Measurements from ENCODE around the gene ITGA7. TPM values are rescaled to one million over a fixed set of nuclear protein-coding genes. Genes with fewer than 3 reads are reported as not detected.

ITGA7 gene
- total RNA-seq, 1 experiment from 2014 or later: 2.5 TPM

DNA sequence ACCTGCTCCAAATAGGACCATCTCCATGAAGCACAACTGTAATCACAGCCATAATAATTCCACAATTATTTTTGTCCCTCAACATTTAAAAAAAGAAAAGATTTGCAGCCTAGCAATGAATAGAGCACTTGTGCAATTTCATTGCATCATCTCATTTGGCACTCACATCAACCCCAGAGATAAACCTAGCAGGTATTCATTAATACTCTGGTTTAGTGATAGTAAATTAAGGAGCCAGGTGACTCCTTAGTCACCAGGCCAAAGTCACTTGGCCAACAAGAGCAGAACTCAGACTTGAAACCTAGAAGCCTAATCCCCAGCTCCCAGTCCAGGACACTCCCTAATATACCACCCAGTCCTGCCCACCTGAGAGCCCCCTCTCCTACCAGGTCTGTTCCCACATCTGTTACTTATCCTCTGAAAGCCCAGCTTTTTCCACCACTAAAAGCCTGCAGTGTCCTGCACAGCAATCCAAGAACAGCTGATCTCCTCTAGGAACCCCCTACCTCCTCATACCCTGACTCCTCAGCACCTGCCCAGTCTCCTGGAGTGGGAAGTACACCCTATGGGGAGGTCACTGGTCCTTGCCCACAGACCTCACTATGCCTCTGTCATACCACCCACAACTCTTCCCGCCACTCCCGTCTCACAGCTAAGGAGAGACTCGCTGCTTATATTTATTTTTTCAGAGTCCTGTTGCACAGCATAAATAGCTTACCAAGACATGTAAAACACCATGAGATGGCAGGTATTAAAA is 48.9 kb downstream of the ITGA7 start:
- intact Hi-C loops (cut with micrococcal nuclease; ENCODE audit: unreplicated experiment): no loop called here
- peaks cover 4% of the 10 kb centered on the region; the same call in 1 of the 2 replicates for H3K27me3 ChIP-seq (ENCODE audit: control insufficient read depth, insufficient read depth, low read length)
- H3K4me3 ChIP-seq (ENCODE audit: low read depth in 2 of 2, low read length in 2 of 2): no peak overlapping the region
- in situ Hi-C loops (cut with HindIII; ENCODE audit: low pct_unique_long_range_greater_than_20kb, low sequenced_read_pairs): no loop called here
- no peaks in the 10 kb centered on the region for H3K4me1 ChIP-seq (ENCODE audit: control insufficient read depth, insufficient read depth, low read length)
- CTCF ChIA-PET: interaction anchor here (0.6 kb wide), 1 partner anchor 63 kb away, joined by 3 read pairs; no protein-coding TSS in a partner anchor
- DNase-seq (ENCODE audit: low read depth, low spot score) (no peak), ATAC-seq (no peak)
- H3K36me3 ChIP-seq (ENCODE audit: control insufficient read depth, insufficient read depth, low read length): no peaks in the 10 kb centered on the region
- POLR2A ChIA-PET: no interaction called here
- BruUV-seq (replicated peaks): no TSS peak
- no peak overlapping the region for H3K27ac ChIP-seq (ENCODE audit: low read length)
- TF ChIP-seq SIN3A (IDR thresholded peaks at IDR 0.05; ENCODE audit: borderline replicate concordance, insufficient read depth, low read depth, low read length): no peak
- no peak for TF ChIP-seq TCF7L2 (IDR thresholded peaks at IDR 0.05; ENCODE audit: low read depth, low read length)
- TF ChIP-seq, protein P1, sequence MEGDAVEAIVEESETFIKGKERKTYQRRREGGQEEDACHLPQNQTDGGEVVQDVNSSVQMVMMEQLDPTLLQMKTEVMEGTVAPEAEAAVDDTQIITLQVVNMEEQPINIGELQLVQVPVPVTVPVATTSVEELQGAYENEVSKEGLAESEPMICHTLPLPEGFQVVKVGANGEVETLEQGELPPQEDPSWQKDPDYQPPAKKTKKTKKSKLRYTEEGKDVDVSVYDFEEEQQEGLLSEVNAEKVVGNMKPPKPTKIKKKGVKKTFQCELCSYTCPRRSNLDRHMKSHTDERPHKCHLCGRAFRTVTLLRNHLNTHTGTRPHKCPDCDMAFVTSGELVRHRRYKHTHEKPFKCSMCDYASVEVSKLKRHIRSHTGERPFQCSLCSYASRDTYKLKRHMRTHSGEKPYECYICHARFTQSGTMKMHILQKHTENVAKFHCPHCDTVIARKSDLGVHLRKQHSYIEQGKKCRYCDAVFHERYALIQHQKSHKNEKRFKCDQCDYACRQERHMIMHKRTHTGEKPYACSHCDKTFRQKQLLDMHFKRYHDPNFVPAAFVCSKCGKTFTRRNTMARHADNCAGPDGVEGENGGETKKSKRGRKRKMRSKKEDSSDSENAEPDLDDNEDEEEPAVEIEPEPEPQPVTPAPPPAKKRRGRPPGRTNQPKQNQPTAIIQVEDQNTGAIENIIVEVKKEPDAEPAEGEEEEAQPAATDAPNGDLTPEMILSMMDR (IDR thresholded peaks at IDR 0.05): no peak
- TF ChIP-seq, protein P2, sequence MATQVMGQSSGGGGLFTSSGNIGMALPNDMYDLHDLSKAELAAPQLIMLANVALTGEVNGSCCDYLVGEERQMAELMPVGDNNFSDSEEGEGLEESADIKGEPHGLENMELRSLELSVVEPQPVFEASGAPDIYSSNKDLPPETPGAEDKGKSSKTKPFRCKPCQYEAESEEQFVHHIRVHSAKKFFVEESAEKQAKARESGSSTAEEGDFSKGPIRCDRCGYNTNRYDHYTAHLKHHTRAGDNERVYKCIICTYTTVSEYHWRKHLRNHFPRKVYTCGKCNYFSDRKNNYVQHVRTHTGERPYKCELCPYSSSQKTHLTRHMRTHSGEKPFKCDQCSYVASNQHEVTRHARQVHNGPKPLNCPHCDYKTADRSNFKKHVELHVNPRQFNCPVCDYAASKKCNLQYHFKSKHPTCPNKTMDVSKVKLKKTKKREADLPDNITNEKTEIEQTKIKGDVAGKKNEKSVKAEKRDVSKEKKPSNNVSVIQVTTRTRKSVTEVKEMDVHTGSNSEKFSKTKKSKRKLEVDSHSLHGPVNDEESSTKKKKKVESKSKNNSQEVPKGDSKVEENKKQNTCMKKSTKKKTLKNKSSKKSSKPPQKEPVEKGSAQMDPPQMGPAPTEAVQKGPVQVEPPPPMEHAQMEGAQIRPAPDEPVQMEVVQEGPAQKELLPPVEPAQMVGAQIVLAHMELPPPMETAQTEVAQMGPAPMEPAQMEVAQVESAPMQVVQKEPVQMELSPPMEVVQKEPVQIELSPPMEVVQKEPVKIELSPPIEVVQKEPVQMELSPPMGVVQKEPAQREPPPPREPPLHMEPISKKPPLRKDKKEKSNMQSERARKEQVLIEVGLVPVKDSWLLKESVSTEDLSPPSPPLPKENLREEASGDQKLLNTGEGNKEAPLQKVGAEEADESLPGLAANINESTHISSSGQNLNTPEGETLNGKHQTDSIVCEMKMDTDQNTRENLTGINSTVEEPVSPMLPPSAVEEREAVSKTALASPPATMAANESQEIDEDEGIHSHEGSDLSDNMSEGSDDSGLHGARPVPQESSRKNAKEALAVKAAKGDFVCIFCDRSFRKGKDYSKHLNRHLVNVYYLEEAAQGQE (IDR thresholded peaks at IDR 0.05; ENCODE audit: insufficient read depth in 1 of 2, low read depth in 2 of 2, low read length in 1 of 2): no peak
- no peak for TF ChIP-seq POLR2AphosphoS5 (IDR thresholded peaks at IDR 0.05; ENCODE audit: low read depth, low read length)
- H3K9me3 ChIP-seq (ENCODE audit: control insufficient read depth, insufficient read depth, low read depth, low read length): no peaks in the 10 kb centered on the region

DNA sequence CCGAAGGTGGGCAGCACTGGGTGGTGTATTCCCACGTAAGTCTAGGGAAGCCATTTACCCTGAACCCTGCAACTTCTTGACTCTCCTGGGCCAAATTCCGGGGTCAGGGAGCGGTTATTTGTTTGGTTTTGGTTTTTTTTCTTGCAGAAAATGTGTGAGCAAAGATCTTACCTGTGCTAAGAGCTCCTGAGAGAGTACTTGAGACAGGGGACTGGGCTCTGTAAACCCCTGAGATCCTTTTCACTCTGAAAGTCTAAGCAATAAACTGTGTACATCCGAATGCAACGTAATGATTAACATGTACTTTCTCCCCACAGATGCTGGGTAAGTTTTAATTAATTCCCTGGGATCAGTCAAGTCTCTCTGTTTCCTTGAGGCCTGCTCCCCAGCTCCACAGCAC is 49.5 kb downstream of the ITGA7 start:
- H3K9me3 ChIP-seq (ENCODE audit: control insufficient read depth, insufficient read depth, low read depth, low read length): no peaks in the 10 kb centered on the region
- DNase-seq (ENCODE audit: low read depth, low spot score) (no peak), ATAC-seq (no peak)
- H3K36me3 ChIP-seq (ENCODE audit: control insufficient read depth, insufficient read depth, low read length): no peaks in the 10 kb centered on the region
- TF ChIP-seq, protein P2 (IDR thresholded peaks at IDR 0.05; ENCODE audit: insufficient read depth in 1 of 2, low read depth in 2 of 2, low read length in 1 of 2): no peak
- TF ChIP-seq, protein P1 (IDR thresholded peaks at IDR 0.05): no peak
- no peak for TF ChIP-seq SIN3A (IDR thresholded peaks at IDR 0.05; ENCODE audit: borderline replicate concordance, insufficient read depth, low read depth, low read length)
- no peak for TF ChIP-seq TCF7L2 (IDR thresholded peaks at IDR 0.05; ENCODE audit: low read depth, low read length)
- TF ChIP-seq POLR2AphosphoS5 (IDR thresholded peaks at IDR 0.05; ENCODE audit: low read depth, low read length): no peak
- no peaks in the 10 kb centered on the region for H3K4me1 ChIP-seq (ENCODE audit: control insufficient read depth, insufficient read depth, low read length)
- in situ Hi-C loops (cut with HindIII; ENCODE audit: low pct_unique_long_range_greater_than_20kb, low sequenced_read_pairs): no loop called here
- intact Hi-C loops (cut with micrococcal nuclease; ENCODE audit: unreplicated experiment): no loop called here
- POLR2A ChIA-PET: no interaction called here
- peaks cover 4% of the 10 kb centered on the region; the same call in 1 of the 2 replicates for H3K27me3 ChIP-seq (ENCODE audit: control insufficient read depth, insufficient read depth, low read length)
- BruUV-seq (replicated peaks): no TSS peak
- H3K27ac ChIP-seq (ENCODE audit: low read length): no peak overlapping the region
- CTCF ChIA-PET: interaction anchor here (0.6 kb wide), 1 partner anchor 63 kb away, joined by 3 read pairs; no protein-coding TSS in a partner anchor
- H3K4me3 ChIP-seq (ENCODE audit: low read depth in 2 of 2, low read length in 2 of 2): no peak overlapping the region

Data from Panc1 (cell line).